GM19193 (cell line): ENCODE results near the gene NR1I3.

ENCODE experiments used
- POLR2A ChIP-seq: IDR thresholded peaks from 4 replicates; pipeline ENCODE4 v1.6.1; 2011; ENCODE audit not compliant: insufficient read depth, insufficient read length; ENCODE audit errors: extremely low read depth

NR1I3 gene

GRCh38 chr1:161223805-161224694, 14.0 kb downstream of the NR1I3 start:
- TF ChIP-seq POLR2A = no peak

- no peak for TF ChIP-seq POLR2A
These were observed 15.6 kb downstream of the NR1I3 start for GRCh38 chr1:161222175-161223019.

GRCh38 chr1:161220002-161220401, 18.0 kb downstream of the NR1I3 start:
- TF ChIP-seq POLR2A = no peak

- no peak for TF ChIP-seq POLR2A
These were observed 18.7 kb downstream of the NR1I3 start for GRCh38 chr1:161219078-161219892.

- no peak for TF ChIP-seq POLR2A
These were observed 19.5 kb downstream of the NR1I3 start for GRCh38 chr1:161218301-161219077.

GRCh38 chr1:161217831-161218230, 20.2 kb downstream of the NR1I3 start:
- no peak for TF ChIP-seq POLR2A

GRCh38 chr1:161216945-161217712, 20.9 kb downstream of the NR1I3 start:
- no peak for TF ChIP-seq POLR2A

GRCh38 chr1:161215076-161215475, 22.9 kb downstream of the NR1I3 start, which contains the start of gene FCER1G:
TSS of gene FCER1G (plus strand) at chr1:161215295. CDS start at chr1:161215322, 27 bp downstream.
- no peak for TF ChIP-seq POLR2A

GRCh38 chr1:161214369-161214768, 23.6 kb downstream of the NR1I3 start:
- TF ChIP-seq POLR2A = no peak

GRCh38 chr1:161209790-161210409, 28.1 kb downstream of the NR1I3 start:
- TF ChIP-seq POLR2A = no peak

GRCh38 chr1:161207173-161207572, 30.8 kb downstream of the NR1I3 start:
- TF ChIP-seq POLR2A = no peak

- no peak for TF ChIP-seq POLR2A
These were observed 31.4 kb downstream of the NR1I3 start for GRCh38 chr1:161206411-161207140.

- peak; percentile 95 for TF ChIP-seq POLR2A
These were observed 35.9 kb downstream of the NR1I3 start, which contains the start of gene NDUFS2 for GRCh38 chr1:161201836-161202712. TSS of gene NDUFS2 (plus strand) at chr1:161202367. CDS start at chr1:161202386, 19 bp downstream.
